ENCODE data around the gene TXNRD1. TPM values are rescaled to one million over a fixed set of nuclear protein-coding genes. Genes with fewer than 3 reads are reported as not detected.
"Not testable (repeated sequence)": the region's sequence is repeated elsewhere in the genome, so short reads cannot be mapped to it uniquely, and the experiment has no call there.

The TXNRD1 gene
- total RNA-seq = 398 and 703 TPM in 2 replicates

DNA sequence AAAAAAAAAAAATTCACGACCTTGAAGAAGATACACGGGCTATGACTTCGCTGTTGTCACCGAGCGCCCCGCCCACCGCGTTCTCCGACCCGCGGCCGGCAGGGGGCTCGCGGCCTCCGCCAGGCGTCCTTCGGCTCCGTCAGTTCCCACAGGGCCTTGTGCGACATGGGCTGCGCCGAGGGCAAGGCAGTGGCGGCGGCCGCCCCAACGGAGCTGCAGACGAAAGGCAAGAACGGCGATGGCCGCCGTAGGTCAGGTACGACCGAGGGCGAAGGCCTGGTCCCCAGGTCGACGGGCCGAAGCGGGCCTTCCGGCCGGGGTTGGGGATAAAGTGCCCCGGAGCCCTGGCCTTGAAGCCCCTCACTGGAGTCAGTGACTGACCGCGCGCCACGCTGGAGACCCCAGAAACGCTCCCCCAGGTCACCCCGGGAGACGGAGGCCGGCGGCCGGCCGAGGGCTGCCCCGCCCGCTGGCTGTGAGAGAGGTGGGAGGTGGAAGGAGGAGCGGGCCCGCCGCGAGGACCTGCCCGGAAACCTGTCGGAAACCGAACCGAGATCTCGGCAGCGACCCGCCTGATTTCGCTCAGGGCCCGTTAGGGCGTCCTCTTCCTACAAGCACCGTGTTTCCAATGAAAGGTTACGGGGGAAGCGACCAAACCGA, at the start of gene TXNRD1:
TSS of gene TXNRD1 (plus strand) at position 142 of the 660 bp plus-strand sequence. CDS start at position 166, 24 bp downstream.
- DNase-seq = peak; percentile 91

DNA sequence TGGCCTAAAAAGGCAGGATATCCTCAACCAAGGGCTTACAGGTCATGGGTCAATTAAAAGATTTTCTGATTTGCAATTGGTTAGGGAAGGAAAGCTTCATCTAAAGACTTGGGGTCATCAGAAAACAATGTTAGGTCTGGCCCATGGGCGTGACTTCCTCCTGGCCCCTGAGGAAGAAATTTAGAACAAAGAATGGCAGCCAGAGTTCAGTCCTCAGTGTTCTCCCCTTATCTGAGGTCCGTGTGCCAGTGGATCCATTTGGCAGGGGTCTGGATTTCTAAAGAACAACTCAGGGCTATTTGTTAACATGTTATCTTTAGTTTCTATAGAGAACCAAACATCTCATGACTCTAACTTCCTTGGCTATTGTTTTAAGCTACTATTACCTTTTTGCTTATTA, 49.8 kb upstream of the TXNRD1 start:
- peak; percentile 73 for DNase-seq

- no peak for DNase-seq
Observed at GRCh38 chr12:104166465-104166864, 49.1 kb upstream of the TXNRD1 start.

GRCh38 chr12:104167519-104168458, 47.8 kb upstream of the TXNRD1 start:
- no peak for DNase-seq

DNA sequence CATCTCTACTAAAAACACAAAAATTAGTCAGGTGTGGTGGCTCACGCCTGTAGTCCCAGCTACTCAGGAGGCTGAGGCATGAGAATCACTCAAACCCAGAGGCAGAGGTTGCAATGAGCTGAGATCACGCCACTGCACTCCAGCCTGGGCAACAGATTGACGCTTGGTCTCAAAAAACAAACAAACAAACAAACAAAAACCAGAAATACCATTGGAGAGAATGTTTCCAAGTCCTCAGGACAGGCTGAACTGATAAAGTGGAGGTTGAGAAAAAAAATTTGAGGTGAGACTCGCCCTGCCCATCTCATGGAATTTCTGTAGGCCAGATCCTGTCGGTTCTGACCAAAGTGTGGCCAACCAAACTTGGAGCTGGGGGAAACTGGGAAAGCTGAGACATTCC, 47.0 kb upstream of the TXNRD1 start:
- DNase-seq = no peak

DNA sequence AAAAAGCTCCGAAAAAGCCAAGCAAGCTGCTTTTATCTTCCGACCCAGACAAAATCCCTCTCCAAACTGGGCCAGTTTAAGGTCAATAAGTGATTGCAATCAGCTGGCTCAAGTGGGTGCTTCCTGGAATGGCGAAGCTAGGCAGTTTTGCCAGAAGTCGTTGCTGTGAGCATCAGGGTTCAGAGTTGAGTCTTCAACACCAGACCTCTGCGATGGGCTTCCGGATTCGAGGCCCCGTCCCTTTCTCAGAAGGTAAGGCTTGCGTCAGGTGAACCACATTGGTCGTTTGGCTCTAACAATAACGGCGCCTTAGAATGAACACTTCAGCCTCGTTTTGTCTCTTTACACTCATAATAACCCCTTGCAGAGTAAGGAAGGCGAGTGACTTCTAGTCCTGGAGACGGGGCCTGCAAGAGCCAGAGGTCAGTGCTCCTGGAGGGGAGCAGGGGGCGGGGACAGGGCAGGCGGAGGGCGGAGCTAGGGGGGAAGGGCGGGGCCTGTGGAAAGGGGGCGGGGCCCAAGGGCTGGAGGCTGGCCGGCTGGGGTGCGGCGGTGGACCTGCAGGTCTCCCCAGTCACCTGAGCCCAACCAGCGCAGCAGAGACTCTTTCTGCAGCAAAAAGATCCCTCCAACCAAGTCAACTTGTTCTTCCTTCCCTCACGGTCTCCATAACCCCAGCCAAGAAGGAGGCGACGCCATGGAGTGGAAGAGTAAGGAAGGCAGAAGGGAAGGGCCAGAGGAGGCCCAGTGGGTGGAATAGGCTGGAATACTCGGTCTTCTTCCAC, 43.6 kb upstream of the TXNRD1 start:
- DNase-seq = no peak

GRCh38 chr12:104172570-104172947, 43.0 kb upstream of the TXNRD1 start:
- no peak for DNase-seq

GRCh38 chr12:104173804-104174203, 41.8 kb upstream of the TXNRD1 start:
- DNase-seq = not testable (repeated sequence)

GRCh38 chr12:104175726-104176247, 39.8 kb upstream of the TXNRD1 start:
- no peak for DNase-seq

DNA sequence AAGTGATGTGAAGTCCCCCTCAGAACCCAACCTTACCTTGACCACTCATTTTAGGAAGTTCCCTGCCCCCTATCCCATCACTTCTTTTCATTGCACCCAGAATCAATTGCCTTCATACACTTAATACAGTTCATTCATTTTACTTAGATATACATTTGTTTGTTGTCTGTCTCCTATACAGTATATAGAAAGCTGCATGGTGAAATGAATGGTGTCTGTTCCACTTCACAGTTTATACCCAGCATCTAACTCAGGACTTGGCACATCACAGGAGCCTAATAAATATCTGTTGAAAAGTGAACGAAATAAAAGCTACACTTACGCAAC, 38.3 kb upstream of the TXNRD1 start:
- no peak for DNase-seq

DNA sequence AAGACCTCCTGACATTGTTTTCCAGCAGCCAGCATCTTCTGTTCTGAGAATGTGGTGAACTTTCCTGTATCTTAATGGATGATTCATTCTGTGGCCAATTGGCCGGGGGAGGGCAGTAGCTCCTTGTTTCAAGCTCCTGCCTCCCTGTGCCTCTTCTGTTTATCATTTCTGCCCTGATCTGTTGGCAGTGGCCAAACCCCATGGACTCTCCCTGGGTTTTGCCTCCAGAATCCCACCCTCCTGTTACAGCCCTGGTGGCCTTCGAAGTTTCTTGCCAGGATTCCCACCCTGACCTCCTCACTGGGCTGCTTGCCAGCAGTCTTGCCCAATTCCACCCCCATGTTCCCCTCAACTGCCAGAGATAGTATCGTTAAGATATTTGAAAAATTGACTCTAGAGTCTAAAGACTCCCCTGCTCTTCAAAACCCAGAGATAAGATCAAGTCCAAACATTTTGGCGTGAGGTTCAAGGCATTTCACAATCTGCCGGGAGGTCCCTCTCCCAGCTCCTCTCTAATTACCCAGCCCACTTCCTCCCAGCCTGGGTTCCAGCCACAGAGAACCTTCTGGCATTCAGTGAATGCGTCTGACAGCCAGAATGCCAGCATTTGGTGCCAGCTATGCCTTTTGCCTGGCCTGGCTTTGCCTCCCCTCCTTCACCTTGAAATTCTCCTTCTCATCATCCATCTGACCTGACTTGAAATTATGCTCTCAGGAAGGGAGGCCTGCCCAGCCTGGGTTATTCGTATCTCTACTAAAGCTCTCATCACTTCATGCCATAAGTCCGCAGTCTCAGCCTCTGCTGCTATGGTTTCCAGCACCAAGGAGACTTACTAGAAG, 37.7 kb upstream of the TXNRD1 start:
- DNase-seq = peak; percentile 82

GRCh38 chr12:104180374-104180773, 35.2 kb upstream of the TXNRD1 start:
- no peak for DNase-seq

- DNase-seq = peak; percentile 39
Observed at GRCh38 chr12:104181313-104181712, 34.3 kb upstream of the TXNRD1 start.

GRCh38 chr12:104182144-104182543, 33.4 kb upstream of the TXNRD1 start:
- no peak for DNase-seq

GRCh38 chr12:104182621-104183378, 32.8 kb upstream of the TXNRD1 start:
- no peak for DNase-seq

- DNase-seq = no peak
Observed at GRCh38 chr12:104183443-104183842, 32.1 kb upstream of the TXNRD1 start.

GRCh38 chr12:104187446-104188155, 28.0 kb upstream of the TXNRD1 start:
- DNase-seq = no peak

DNA sequence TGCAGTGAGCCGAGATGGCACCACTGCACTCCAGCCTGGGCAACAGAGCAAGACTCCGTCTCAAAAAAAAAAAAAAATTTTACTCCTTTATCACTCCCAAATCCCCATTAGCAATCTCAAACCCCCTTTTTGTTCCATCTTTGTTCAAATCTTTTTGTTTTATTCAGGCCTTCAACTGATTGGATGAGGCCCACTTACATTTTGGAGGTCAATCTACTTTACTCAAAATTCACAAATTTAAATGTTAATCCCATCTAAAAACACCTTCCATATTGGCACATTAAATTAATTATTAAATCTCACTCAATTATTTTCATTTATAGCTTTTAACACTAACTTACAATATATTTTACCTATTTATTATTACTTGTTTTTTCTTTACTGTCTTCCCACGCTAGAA, 27.0 kb upstream of the TXNRD1 start:
- no peak for DNase-seq

GRCh38 chr12:104189915-104190555, 25.5 kb upstream of the TXNRD1 start:
- DNase-seq = no peak

DNA sequence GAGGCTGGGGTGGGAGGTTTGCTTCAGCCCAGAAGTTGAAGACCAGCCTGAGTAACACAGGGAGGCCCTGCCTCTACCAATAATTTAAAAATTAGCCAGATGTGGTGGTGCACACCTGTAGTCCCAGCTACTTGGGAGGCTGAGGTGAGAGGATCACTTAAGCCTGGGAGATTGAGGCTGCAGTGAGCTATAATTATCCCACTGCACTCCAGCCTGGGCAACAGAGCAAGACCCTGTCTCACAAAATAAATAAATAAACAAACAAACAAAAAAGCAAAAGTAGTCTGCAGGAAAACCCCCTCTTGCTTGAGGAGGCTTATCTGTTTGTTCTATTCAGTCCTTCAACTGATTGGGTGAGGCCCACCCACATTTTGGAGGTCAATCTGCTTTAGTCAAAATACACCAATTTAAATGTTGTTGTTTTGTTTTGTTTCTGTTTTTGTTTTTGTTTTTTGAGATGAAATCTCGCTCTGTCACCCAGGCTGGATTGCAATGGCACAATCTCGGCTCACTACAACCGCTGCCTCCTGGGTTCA, 24.9 kb upstream of the TXNRD1 start:
- no peak for DNase-seq

Data from dermis blood vessel endothelial cell (primary cell).